ENCODE measurements around the gene GRK5.
A peak's percentile ranks its signal among the peaks of the same experiment; 100 is the strongest.

Gene GRK5

GRCh38 chr10:119368581-119368980, 161.2 kb downstream of the GRK5 start:
- DNase-seq (ENCODE audit: low read depth, low spot score): no peak
- no peak overlapping the region for H3K4me3 ChIP-seq
- H3K9me3 ChIP-seq (ENCODE audit: low read depth, low read length): no peaks in the 10 kb centered on the region
- no peak overlapping the region for H3K27ac ChIP-seq
- TF ChIP-seq FOXP2 (optimal IDR thresholded peaks at IDR 0.05; ENCODE audit: control extremely low read depth, extremely low read length, insufficient read depth) (no peak), EZH2 (IDR thresholded peaks at IDR 0.05) (no peak), POLR2AphosphoS5 (IDR thresholded peaks at IDR 0.05; ENCODE audit: borderline replicate concordance, low read depth, low read length) (no peak)
- H3K9ac ChIP-seq (ENCODE audit: insufficient read length): no peak overlapping the region
- no peaks in the 10 kb centered on the region for H3K36me3 ChIP-seq (ENCODE audit: insufficient read depth, low read length)

GRCh38 chr10:119368991-119369869, 161.9 kb downstream of the GRK5 start:
- Histone ChIP-seq H3K4me3 (no peak overlapping the region), H3K9me3 (ENCODE audit: low read depth, low read length) (no peaks in the 10 kb centered on the region), H3K27ac (peak overlapping the region; percentile 31), H3K9ac (ENCODE audit: insufficient read length) (no peak overlapping the region), H3K36me3 (ENCODE audit: insufficient read depth, low read length) (no peaks in the 10 kb centered on the region)
- no peak for TF ChIP-seq FOXP2 (optimal IDR thresholded peaks at IDR 0.05; ENCODE audit: control extremely low read depth, extremely low read length, insufficient read depth)
- no peak for TF ChIP-seq POLR2AphosphoS5 (IDR thresholded peaks at IDR 0.05; ENCODE audit: borderline replicate concordance, low read depth, low read length)
- no peak for TF ChIP-seq EZH2 (IDR thresholded peaks at IDR 0.05)
- no peak for DNase-seq (ENCODE audit: low read depth, low spot score)

- no peak for DNase-seq (ENCODE audit: low read depth, low spot score)
- TF ChIP-seq POLR2AphosphoS5 (IDR thresholded peaks at IDR 0.05; ENCODE audit: borderline replicate concordance, low read depth, low read length): no peak
- no peak for TF ChIP-seq EZH2 (IDR thresholded peaks at IDR 0.05)
- no peak for TF ChIP-seq FOXP2 (optimal IDR thresholded peaks at IDR 0.05; ENCODE audit: control extremely low read depth, extremely low read length, insufficient read depth)
- Histone ChIP-seq H3K27ac (peak overlapping the region; percentile 87), H3K4me3 (peak overlapping the region; percentile 40), H3K36me3 (ENCODE audit: insufficient read depth, low read length) (no peaks in the 10 kb centered on the region), H3K9ac (ENCODE audit: insufficient read length) (peak overlapping the region; percentile 37), H3K9me3 (ENCODE audit: low read depth, low read length) (no peaks in the 10 kb centered on the region)
Measured at GRCh38 chr10:119370111-119370741, 162.9 kb downstream of the GRK5 start.

GRCh38 chr10:119370972-119371703, 163.8 kb downstream of the GRK5 start:
- Histone ChIP-seq H3K9ac (ENCODE audit: insufficient read length) (no peak overlapping the region), H3K4me3 (peak overlapping the region; percentile 40), H3K27ac (peak overlapping the region; percentile 87; the same call in 1 of the 2 replicates), H3K9me3 (ENCODE audit: low read depth, low read length) (no peaks in the 10 kb centered on the region), H3K36me3 (ENCODE audit: insufficient read depth, low read length) (no peaks in the 10 kb centered on the region)
- DNase-seq (ENCODE audit: low read depth, low spot score): no peak
- TF ChIP-seq POLR2AphosphoS5 (IDR thresholded peaks at IDR 0.05; ENCODE audit: borderline replicate concordance, low read depth, low read length) (no peak), FOXP2 (optimal IDR thresholded peaks at IDR 0.05; ENCODE audit: control extremely low read depth, extremely low read length, insufficient read depth) (no peak), EZH2 (IDR thresholded peaks at IDR 0.05) (no peak)

GRCh38 chr10:119371704-119372663, 164.6 kb downstream of the GRK5 start:
- Histone ChIP-seq H3K9me3 (ENCODE audit: low read depth, low read length) (no peaks in the 10 kb centered on the region), H3K4me3 (no peak overlapping the region), H3K27ac (no peak overlapping the region), H3K9ac (ENCODE audit: insufficient read length) (no peak overlapping the region), H3K36me3 (ENCODE audit: insufficient read depth, low read length) (no peaks in the 10 kb centered on the region)
- TF ChIP-seq FOXP2 (optimal IDR thresholded peaks at IDR 0.05; ENCODE audit: control extremely low read depth, extremely low read length, insufficient read depth): no peak
- no peak for TF ChIP-seq EZH2 (IDR thresholded peaks at IDR 0.05)
- no peak for TF ChIP-seq POLR2AphosphoS5 (IDR thresholded peaks at IDR 0.05; ENCODE audit: borderline replicate concordance, low read depth, low read length)
- DNase-seq (ENCODE audit: low read depth, low spot score): no peak

- Histone ChIP-seq H3K27ac (no peak overlapping the region), H3K36me3 (ENCODE audit: insufficient read depth, low read length) (no peaks in the 10 kb centered on the region), H3K4me3 (no peak overlapping the region), H3K9ac (ENCODE audit: insufficient read length) (no peak overlapping the region), H3K9me3 (ENCODE audit: low read depth, low read length) (no peaks in the 10 kb centered on the region)
- no peak for TF ChIP-seq FOXP2 (optimal IDR thresholded peaks at IDR 0.05; ENCODE audit: control extremely low read depth, extremely low read length, insufficient read depth)
- no peak for TF ChIP-seq EZH2 (IDR thresholded peaks at IDR 0.05)
- TF ChIP-seq POLR2AphosphoS5 (IDR thresholded peaks at IDR 0.05; ENCODE audit: borderline replicate concordance, low read depth, low read length): no peak
- DNase-seq (ENCODE audit: low read depth, low spot score): no peak
Measured at GRCh38 chr10:119373294-119374102, 166.1 kb downstream of the GRK5 start.

GRCh38 chr10:119374236-119374635, 166.9 kb downstream of the GRK5 start:
- no peak overlapping the region for H3K4me3 ChIP-seq
- TF ChIP-seq FOXP2 (optimal IDR thresholded peaks at IDR 0.05; ENCODE audit: control extremely low read depth, extremely low read length, insufficient read depth) (no peak), POLR2AphosphoS5 (IDR thresholded peaks at IDR 0.05; ENCODE audit: borderline replicate concordance, low read depth, low read length) (no peak), EZH2 (IDR thresholded peaks at IDR 0.05) (no peak)
- no peak overlapping the region for H3K9ac ChIP-seq (ENCODE audit: insufficient read length)
- no peak for DNase-seq (ENCODE audit: low read depth, low spot score)
- H3K27ac ChIP-seq: no peak overlapping the region
- no peaks in the 10 kb centered on the region for H3K36me3 ChIP-seq (ENCODE audit: insufficient read depth, low read length)
- no peaks in the 10 kb centered on the region for H3K9me3 ChIP-seq (ENCODE audit: low read depth, low read length)
